Right atrium auricular region (tissue), 2 donors: Measurements from ENCODE around the gene SEL1L3. TPM values are rescaled to one million over a fixed set of nuclear protein-coding genes. Genes with fewer than 3 reads are reported as not detected.

ENCODE experiments used
- DNase-seq: peaks from one replicate; pipeline ENCODE4 v3.0.0-alpha.2; 2019; ENCODE audit warnings: low spot score
- H3K27ac ChIP-seq, 2 donors: fragments of 200-600 bp; sonication (generic); 1 replicate in 1 of 2; 2 replicates in 1 of 2; pipeline ENCODE4 v1.5.1; 2016 to 2019
- H3K27me3 ChIP-seq, 2 donors: fragments of 200-600 bp; sonication (generic); one replicate each; pipeline versions ENCODE4 v1.5.1 to v1.6.0; 2017 to 2019
- H3K36me3 ChIP-seq: fragments of 200-600 bp; sonication (generic); one replicate; pipeline ENCODE4 v1.5.1; 2016
- H3K4me1 ChIP-seq, 2 donors: fragments of 200-600 bp; sonication (generic); one replicate each; pipeline versions ENCODE4 v1.5.1 to v1.6.0; 2017 to 2019
- H3K4me3 ChIP-seq, 2 donors: fragments of 200-600 bp; sonication (generic); 1 replicate in 1 of 2; 2 replicates in 1 of 2; pipeline ENCODE4 v1.5.1; 2017 to 2019; ENCODE audit warnings: mild to moderate bottlenecking in 1 of 2, moderate library complexity in 1 of 2
- H3K9me3 ChIP-seq, 2 donors: fragments of 200-600 bp; sonication (generic); one replicate each; pipeline ENCODE4 v1.5.1; 2019
- CTCF ChIP-seq, 2 donors: fragments of 200-600 bp; sonication (generic); IDR thresholded peaks; one replicate each; pipeline ENCODE4 v1.5.1; 2019; ENCODE audit warnings: antibody characterized with exemption in 2 of 2
- total RNA-seq, 2 donors: library from RNA; depleted of rRNA; stranded (reverse); fragments of >200 nt; gene quantifications; one replicate each; pipeline ENCODE4 v1.1.0, GENCODE V29; 2016

SEL1L3 gene
- total RNA-seq, 2 donors from 2014 or later: 5.4 to 7.2 TPM

GRCh38 chr4:25767877-25768725 lies 94.7 kb downstream of the SEL1L3 start:
- Histone ChIP-seq H3K4me1 (no peaks in the 10 kb centered on the region), H3K27ac (no peak overlapping the region), H3K36me3 (no peaks in the 10 kb centered on the region), H3K27me3 (no peaks in the 10 kb centered on the region), H3K4me3 (no peak overlapping the region), H3K9me3 (no peaks in the 10 kb centered on the region)
- peak; percentile 65 for DNase-seq
- TF ChIP-seq CTCF (IDR thresholded peaks at IDR 0.05): peak; percentile 33 to 83

DNA sequence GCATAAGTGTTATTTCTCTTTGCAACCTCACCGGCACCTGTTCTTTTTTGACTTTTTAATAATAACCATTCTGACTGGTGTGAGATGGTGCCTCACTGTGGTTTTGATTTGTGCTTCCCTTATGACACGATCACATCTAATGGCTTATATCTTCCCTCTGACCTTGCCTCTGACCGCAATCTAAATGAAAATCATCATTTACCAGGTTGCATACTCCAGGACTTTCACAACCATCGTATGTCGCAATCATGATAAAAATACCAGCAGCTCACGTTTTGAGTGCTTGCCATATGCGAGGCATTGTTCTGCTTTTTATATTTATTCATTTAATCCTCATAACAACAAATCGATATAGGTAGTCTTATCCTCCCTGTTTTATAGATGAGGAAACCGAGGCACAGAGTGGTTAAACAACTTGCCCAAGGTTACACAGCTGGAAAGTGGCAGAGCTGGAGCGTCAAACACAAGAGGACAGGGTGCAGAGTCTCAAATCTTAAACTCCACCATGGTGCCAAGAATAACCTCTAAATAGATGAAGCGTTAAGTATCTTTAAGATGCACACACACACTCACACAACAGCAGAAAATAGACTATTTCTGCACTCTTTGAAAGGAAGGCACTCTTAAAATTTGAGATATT lies 102.2 kb downstream of the SEL1L3 start:
- Histone ChIP-seq H3K27ac (no peak overlapping the region), H3K27me3 (peaks cover 0 to 4% of the 10 kb centered on the region in 2 donors), H3K9me3 (no peaks in the 10 kb centered on the region), H3K36me3 (no peaks in the 10 kb centered on the region), H3K4me3 (no peak overlapping the region), H3K4me1 (no peaks in the 10 kb centered on the region)
- TF ChIP-seq CTCF (IDR thresholded peaks at IDR 0.05): no peak
- DNase-seq: no peak

DNA sequence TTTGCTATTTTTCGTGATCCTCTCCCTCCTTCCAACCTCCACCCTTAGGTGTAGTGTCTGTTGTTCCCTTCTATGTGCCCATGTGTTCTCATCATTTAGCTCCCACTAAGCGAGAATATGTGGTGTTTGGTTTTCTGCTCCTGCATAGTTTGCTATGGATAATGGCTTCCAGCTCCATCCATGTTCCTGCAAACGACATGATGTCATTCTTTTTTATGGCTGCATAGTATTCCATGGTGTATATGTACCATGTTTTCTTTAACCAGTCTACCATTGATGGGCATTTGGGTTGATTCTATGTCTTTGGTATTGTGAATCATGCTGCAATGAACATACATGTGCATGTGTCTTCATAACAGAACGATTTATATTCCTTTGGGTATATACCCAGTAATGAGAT lies 102.7 kb downstream of the SEL1L3 start:
- no peak for TF ChIP-seq CTCF (IDR thresholded peaks at IDR 0.05)
- Histone ChIP-seq H3K27me3 (peaks cover 0 to 4% of the 10 kb centered on the region in 2 donors), H3K4me1 (no peaks in the 10 kb centered on the region), H3K27ac (no peak overlapping the region), H3K36me3 (no peaks in the 10 kb centered on the region), H3K4me3 (no peak overlapping the region), H3K9me3 (no peaks in the 10 kb centered on the region)
- DNase-seq: no peak

DNA sequence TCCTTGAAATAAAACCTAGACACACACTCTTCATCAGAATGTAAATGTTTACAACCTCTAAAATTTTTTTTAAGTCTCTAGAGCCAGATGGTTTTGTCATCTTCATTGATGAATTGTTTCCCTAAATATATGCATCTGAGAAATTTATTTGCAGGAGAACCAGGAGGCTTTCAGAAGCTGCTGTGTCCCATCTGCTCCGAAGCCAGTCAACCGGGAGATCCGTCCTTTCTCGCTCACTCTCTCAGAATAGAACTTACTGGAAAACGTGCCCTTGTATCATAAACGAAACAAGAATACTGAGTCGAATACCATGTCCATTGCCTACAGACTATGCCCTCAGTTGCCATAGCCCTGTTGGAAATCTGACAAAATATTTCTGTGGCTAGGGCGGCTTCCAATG lies 103.7 kb downstream of the SEL1L3 start:
- no peaks in the 10 kb centered on the region for H3K4me1 ChIP-seq
- peaks cover 0 to 4% of the 10 kb centered on the region in 2 donors for H3K27me3 ChIP-seq
- TF ChIP-seq CTCF (IDR thresholded peaks at IDR 0.05): no peak
- no peak overlapping the region for H3K27ac ChIP-seq
- H3K36me3 ChIP-seq: no peaks in the 10 kb centered on the region
- no peaks in the 10 kb centered on the region for H3K9me3 ChIP-seq
- no peak for DNase-seq
- no peak overlapping the region for H3K4me3 ChIP-seq

DNA sequence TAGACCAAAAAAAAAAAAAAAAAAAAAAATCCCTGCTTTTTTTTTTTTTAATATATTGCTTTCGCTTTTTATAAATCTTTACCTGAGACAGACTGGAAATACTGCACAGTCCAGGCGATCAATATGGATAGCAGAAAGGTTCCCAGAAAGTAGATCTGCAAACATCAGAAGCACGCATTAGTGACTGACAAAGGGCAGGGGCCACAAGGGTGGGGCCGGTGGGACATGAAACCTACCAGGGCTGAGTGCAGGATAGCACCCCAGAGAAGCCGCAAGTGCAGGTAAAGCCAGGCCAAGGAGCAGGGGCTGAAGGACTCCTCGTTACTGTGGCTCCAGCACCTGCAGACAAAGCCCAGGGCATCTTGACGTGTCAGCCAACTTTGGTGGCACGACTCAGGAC lies 105.3 kb downstream of the SEL1L3 start:
- Histone ChIP-seq H3K4me1 (no peaks in the 10 kb centered on the region), H3K27me3 (peaks cover 0 to 4% of the 10 kb centered on the region in 2 donors), H3K36me3 (no peaks in the 10 kb centered on the region)

More for the DNA sequence above, 105.3 kb downstream of the SEL1L3 start:
- no peak for TF ChIP-seq CTCF (IDR thresholded peaks at IDR 0.05)
- no peak overlapping the region for H3K27ac ChIP-seq
- H3K9me3 ChIP-seq: no peaks in the 10 kb centered on the region
- DNase-seq: no peak
- no peak overlapping the region for H3K4me3 ChIP-seq
